GM18526 (cell line): Measurements from ENCODE around the gene MRPL52.

Source experiments
- POLR2A ChIP-seq: IDR thresholded peaks from 3 replicates; pipeline ENCODE4 v1.6.1; 2011; ENCODE audit not compliant: insufficient read length; ENCODE audit errors: extremely low read depth

The MRPL52 gene

DNA sequence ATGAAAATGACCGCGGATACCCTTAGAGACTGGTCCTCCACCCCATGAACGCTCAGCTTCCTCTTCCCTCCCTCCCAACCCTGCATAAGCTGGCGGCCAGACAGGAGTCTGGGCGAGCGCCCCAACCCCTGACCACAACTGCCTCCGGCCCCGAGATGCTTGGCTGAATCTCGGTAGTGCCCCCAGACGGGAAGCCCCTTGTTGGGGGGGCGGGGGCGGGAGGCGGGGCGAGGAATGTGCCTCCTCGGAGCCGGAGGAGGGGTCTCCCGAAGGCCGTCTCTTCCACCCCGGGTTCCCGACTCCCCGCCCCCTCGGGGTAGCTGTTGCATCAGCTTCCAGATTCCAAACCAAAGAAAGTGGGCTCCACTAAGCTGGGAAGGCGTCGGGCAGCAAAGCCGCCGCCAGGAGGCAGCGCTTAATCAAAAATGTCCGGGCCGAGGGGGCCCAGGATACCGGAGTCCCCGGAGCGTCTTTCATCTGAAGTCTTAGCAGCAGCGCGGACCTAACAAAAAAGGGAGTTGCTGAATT, 7.1 kb upstream of the MRPL52 start:
- TF ChIP-seq POLR2A = no peak

DNA sequence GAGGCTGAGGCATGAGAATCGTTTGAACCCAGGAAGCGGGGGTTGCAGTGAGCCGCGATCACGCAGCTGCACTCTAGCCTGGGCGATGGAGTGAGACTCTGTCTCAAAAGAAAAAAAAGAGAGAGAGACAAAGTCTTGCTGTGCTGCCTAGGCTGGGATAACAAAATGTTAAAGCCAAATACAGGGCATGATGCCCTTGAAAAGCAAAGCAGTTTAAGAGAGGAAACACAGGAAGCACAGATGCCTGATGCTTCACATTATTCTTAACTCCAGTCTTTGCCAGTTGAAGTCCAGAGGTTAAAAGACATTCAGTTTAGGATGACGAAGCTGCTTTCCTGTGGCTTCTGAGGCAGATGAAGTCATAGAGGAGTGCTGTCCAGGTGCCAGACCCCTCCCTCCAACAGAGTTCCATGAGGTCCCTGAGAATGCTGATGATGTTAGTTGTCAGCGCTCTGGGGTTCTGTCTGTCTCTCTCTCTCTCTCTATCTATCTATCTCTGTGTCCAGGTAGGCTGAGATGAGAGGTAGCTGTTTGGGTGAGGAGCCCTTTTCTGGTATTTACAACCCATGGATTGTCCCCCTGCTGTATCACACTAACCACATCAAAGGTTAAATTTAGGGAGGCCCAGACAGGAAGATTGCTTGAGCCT, 4.9 kb upstream of the MRPL52 start:
- TF ChIP-seq POLR2A = no peak

DNA sequence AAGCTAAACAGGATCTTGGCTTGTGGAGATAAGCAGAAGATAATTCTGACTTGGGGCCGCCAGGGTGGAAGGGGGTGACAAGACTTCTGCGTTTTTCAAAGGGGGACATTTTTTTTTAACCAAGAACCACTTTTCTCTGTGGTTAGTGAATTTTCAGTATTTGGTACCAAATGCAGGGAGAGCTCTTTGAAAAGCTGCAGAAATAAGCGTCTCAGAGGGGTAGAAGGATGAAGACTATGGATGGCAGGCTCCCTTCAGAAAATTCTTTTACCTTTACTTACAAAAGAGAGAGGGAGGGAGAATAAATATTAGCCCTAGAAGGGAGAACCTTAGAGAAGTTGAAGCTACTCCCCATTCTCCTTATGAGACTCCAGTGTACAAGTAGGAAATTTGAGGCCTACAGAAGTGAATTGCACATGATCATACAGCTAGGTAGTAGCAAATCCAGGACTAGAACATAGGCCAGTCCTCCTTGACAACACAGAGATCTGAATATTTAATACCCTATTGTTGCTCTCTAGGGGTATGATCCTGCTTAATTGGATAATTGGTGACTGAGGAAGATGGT, 840 bp downstream of the MRPL52 start:
- no peak for TF ChIP-seq POLR2A

- TF ChIP-seq POLR2A = no peak
These were observed 5.8 kb downstream of the MRPL52 start for GRCh38 chr14:22835505-22835904.

DNA sequence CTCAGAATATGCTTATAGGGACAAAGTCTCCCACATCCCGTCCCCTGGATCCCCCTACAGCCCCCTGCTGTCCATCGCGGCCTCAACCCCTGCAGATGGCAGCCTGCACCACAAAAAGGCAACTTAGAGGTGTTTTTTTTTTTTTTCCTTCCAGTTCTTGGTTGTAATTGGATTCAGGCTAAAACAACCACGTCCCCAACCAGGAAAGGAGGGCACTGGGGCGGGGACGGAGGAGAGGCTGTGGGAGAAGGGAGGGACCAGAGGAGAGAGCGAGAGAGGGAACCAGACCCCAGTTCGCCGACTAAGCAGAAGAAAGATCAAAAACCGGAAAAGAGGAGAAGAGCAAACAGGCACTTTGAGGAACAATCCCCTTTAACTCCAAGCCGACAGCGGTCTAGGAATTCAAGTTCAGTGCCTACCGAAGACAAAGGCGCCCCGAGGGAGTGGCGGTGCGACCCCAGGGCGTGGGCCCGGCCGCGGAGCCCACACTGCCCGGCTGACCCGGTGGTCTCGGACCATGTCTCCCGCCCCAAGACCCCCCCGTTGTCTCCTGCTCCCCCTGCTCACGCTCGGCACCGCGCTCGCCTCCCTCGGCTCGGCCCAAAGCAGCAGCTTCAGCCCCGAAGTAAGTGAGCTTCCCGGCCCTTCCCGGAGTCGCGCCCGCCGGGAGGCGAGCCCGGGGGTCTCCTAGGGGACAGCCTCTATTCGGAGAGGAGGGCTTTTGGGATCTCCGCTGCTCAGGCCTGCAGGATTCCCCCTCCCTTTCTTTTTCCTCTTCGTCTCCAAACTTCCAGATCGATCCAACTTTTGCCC, 6.8 kb downstream of the MRPL52 start, which contains the start of gene MMP14:
Gene MMP14, plus strand, starts transcription at position 285 of the 813 bp plus-strand sequence. Its CDS starts 233 bp downstream, at position 518.
- TF ChIP-seq POLR2A = no peak

DNA sequence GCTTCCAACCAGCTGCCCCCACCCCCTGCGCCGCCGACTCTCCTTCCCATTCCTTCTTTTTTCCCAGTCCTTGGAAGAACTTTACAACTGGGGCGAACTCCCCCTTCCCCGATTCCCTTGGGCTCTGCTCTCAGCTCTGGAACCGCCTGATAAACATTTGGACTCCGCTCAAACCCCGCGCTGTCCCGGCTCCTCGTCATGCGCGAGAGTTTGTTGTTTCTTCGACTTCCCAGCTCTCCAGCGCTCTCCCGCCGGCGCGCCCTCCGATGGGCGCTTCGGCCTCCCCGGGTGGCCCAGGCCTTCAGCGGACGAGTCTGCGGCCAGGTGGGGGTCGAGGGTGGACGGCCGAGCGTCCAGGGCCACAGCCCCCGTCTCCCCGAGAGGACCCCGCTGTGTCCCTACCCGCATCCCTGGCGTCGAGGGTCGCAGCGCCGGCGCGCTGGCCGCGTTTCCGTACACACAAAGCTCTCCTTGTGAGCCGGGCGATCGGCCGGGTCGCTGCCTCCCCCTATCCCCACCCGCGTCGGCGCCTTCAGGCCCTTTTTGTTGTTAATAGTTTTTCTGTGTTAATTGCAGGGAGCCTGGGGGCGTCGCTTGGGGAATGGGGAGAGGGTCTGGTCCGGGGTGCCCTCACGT, 7.5 kb downstream of the MRPL52 start:
- no peak for TF ChIP-seq POLR2A

- no peak for TF ChIP-seq POLR2A
These were observed 8.3 kb downstream of the MRPL52 start for GRCh38 chr14:22837750-22838538.

GRCh38 chr14:22838631-22839041, 8.9 kb downstream of the MRPL52 start:
- no peak for TF ChIP-seq POLR2A

DNA sequence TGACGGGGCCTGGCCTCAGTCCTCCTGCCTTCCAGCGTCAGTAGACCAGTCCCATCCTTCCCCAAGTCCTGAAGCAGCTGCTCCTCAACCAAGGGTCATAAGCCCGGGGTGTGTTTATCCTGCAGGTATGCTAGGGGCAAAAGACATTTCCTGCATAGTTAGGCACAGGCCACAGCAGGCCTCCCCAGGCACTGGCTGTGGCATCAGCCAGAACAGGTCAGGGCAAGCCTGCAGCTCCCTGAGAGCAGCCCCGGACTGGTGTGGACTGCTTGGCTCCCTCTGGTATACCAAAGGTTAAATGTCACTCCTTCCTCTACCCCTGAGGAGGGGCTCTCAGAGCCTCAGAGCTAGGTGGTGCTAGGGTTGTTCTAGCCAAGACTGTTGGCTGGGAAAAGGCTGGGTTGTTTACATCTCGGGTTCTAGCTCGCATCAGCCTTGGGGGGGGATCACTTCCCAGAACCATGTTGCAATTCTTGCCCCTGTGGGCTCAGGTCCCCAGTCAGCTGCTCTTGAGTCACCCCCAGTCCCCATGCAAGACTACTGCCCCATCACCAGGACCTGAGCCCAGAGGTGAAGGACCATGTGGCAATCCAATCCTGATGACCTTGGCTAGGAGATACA, 9.6 kb downstream of the MRPL52 start:
- no peak for TF ChIP-seq POLR2A

- no peak for TF ChIP-seq POLR2A
These were observed 11.6 kb downstream of the MRPL52 start for GRCh38 chr14:22841311-22841710.

DNA sequence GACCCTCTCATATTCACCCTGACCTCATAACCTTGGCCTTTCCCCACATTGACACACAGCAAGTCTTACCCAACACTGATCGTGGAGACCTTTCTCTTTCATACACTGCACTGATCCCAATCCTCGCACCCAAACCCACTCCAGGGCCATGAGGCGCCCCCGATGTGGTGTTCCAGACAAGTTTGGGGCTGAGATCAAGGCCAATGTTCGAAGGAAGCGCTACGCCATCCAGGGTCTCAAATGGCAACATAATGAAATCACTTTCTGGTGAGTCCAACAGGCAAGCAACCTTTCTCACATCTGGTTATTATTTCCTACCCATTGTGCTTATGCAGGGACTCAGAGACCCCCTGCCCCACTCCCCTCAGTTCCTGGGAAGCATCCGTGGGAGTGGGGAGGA, 12.1 kb downstream of the MRPL52 start:
- no peak for TF ChIP-seq POLR2A

DNA sequence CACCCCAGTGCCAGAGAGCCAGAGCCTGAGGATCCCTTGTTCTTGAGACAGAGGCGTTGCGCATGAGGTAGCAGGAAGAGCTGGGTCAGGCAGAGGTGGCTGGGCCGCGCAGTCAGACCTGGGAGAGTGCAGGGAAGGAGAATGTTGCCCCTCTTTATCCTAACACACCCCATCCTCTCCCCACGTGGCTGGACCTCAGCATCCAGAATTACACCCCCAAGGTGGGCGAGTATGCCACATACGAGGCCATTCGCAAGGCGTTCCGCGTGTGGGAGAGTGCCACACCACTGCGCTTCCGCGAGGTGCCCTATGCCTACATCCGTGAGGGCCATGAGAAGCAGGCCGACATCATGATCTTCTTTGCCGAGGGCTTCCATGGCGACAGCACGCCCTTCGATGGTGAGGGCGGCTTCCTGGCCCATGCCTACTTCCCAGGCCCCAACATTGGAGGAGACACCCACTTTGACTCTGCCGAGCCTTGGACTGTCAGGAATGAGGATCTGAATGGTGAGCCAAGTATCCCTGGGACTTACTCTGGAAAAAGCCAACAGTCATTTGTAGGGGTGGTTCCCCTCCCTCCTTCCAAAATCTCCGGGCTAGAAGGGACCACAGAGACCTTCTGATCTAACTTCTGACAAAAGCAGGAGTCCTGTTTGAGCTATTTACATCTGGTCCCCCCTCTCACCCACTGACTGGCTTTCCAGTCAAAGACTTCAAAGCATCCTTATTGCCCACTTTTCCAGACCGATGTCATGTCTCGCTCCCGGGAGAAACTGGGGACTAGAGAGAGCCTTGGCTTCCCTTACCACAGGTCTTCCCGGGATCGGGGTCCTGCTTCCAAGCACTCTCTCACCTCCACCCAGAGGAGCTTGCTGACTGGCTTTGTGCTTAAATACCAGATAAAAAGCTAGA, 12.8 kb downstream of the MRPL52 start:
- TF ChIP-seq POLR2A = no peak
